RKO (cell line): ENCODE results near the gene UBE2Q1.

Source experiments
- DNase-seq: peaks from one replicate; pipeline ENCODE4 v3.0.0-alpha.2; 2016; ENCODE audit warnings: low spot score

Gene UBE2Q1

DNA sequence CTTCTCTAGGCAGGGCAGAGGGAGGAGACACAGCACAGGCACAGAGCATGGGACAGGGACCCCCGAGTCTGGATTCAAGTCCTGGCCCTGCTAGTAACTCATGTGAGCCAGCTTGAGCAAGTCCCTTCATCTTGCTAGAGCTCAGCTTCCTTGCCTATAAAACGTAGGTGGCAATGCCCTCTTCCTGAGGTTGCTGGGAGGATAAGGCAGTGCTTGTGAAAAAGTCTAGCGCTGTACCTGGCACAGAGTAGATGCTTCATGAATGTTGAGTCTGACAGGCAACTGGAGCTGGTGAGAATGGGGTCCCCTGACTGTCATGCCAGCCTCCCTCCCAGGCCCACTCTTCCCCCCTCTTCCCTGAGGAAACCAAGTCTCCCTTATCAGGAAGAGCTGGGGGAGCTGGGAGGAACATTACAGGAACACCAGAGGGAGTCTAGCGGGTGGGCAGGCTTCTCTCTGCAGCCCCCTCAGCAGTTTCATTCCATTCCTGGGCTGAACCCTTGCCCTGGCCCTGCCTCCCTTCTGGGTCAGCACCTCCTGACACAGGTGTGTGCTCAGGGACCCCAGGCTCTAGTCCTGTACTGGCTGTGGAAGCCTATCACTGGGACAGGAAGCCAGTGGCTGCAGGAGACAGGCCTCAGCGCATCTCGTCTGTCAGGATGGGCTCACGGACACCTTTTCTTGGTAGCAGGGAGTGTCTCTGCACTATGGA is 19.0 kb upstream of the UBE2Q1 start:
- no peak for DNase-seq

DNA sequence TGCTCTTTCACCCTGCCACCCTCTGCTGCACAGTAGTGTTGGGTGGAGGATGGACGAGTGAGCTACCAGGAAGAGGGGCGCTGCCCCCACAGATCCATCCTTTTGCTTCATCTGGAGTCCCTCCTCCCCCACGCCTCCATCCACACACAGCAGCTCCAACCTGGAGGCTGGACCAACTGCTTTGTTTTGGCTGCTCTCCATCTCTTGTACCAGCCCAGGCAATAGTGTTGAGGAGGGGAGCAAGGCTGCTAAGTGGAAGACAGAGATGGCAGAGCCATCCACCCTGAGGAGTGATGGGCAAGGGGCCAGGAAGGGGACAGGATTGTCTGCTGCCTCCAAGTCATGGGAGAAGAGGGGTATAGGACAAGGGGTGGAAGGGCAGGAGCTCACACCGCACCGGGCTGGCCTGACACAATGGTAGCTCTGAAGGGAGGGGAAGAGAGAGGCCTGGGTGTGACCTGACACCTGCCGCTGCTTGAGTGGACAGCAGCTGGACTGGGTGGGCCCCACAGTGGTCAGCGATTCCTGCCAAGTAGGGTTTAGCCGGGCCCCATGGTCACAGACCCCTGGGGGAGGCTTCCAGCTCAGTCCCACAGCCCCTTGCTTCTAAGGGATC is 17.6 kb upstream of the UBE2Q1 start:
- DNase-seq = no peak

DNA sequence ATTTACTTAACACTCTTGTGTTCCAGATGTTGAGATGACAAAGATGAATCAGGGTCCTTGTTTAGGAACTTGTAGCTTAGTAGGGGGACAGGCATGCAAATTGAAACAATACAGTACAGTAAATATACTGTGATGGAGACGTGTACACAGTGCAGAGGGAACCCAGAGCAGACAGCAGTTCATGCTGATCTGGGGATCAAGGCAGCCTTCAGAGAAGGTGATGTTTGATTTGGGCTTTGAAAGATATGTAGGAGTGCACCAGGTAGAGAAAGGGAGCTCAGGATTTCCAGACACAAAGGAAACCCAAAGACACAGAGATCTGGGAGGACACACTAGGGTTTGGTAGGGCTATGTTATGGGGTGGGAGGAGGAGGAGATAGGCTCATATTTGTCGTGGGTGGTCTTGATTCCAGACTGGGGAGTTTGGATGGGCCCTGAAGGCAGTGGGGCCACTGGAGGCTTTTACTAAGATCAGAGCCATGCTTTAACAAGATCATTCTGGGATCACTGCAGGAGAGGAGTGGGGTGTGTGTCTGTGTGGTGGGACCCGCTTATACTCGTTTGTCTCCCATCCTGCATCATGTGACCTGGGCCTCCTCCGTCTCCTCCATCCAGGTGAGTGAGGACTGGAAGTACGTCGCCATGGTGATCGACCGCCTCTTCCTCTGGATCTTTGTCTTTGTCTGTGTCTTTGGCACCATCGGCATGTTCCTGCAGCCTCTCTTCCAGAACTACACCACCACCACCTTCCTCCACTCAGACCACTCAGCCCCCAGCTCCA is 16.9 kb upstream of the UBE2Q1 start:
- no peak for DNase-seq

DNA sequence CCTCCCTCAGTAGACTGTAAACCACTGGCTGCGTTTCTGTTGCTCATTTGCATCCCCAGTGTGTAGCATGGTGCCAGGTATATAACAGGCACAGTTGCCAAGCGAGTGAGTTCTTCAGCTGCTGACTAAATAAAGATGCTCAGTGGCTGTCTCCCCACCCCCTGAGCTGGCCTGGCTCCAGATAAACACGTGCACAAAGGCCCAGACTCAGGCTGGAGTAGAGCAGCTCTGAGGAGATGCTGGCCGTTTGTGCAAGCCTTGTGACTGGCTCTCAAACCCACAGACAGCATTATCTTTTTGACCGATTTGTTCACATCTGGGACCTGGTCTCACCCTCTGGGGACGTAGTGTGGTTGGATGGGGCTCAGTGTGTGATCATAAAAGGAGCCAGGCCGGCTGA is 16.3 kb upstream of the UBE2Q1 start:
- no peak for DNase-seq

DNA sequence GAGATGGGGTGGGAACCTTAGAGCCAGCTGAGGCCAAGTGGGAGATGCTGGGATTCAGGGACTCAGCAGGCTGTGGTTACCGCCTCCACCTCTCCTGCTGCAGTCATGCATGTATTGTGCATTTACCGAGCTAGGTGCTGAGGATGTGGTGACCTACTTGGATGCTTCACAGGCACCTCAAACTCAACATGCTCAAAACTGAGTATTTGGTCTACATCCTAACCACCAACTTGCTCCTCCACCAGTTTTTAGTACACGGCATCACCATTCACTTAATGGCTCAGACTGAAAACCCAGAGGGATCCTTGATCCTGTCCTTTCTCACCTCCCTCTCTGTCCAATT is 14.7 kb upstream of the UBE2Q1 start:
- DNase-seq = no peak

DNA sequence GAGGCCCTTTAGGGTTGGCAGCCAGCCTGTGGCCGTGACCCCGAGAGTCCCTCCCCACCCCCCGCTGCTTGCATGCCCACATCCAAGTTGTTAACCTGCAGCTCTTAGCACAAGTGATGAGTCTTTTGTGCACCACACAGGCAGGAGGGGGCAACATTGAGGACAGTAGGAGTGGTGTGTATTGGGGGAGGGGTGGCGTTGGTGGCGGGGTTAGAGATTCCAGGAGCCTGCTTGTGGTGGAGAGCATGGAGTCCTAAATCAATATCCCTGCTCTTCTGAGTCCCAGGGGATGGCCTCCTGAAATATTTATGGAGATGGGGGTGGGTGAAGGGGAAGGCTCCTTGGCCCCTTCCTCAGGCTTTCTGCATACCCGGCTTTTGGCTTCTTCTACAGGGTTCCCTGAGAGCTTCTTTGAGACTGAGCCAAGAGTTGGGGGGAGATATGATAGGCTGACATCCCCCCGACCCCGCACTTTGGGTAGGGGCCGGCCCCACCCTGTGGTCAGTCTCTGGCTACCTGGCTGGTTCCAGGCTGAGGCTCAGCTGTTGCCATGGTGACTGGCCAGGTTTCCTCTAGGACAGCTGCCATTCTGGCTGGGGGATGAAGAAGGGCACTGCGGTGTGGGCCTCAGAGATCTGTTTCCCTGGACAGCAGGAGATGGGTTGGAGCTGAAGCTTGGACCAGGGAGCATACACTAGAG is 14.2 kb upstream of the UBE2Q1 start:
- no peak for DNase-seq

DNA sequence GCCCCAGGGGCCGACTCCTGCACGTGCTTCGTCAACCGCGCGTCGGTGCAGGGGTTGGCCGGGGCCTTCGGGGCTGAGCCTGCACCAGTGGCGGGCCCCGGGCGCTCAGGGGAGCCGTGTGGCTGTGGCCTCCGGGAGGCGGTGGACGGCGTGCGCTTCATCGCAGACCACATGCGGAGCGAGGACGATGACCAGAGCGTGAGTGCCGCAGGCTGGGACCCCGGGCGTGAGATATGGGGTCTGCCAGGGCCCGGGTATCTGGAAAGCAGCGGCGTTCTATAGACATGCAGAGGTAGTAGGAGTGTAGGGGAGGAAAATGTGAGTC is 13.5 kb upstream of the UBE2Q1 start:
- DNase-seq = no peak

DNA sequence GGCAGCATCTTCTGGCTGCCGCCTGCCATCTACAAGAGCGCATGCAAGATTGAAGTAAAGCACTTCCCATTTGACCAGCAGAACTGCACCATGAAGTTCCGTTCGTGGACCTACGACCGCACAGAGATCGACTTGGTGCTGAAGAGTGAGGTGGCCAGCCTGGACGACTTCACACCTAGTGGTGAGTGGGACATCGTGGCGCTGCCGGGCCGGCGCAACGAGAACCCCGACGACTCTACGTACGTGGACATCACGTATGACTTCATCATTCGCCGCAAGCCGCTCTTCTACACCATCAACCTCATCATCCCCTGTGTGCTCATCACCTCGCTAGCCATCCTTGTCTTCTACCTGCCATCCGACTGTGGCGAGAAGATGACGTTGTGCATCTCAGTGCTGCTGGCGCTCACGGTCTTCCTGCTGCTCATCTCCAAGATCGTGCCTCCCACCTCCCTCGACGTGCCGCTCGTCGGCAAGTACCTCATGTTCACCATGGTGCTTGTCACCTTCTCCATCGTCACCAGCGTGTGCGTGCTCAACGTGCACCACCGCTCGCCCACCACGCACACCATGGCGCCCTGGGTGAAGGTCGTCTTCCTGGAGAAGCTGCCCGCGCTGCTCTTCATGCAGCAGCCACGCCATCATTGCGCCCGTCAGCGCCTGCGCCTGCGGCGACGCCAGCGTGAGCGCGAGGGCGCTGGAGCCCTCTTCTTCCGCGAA is 12.9 kb upstream of the UBE2Q1 start:
- no peak for DNase-seq

DNA sequence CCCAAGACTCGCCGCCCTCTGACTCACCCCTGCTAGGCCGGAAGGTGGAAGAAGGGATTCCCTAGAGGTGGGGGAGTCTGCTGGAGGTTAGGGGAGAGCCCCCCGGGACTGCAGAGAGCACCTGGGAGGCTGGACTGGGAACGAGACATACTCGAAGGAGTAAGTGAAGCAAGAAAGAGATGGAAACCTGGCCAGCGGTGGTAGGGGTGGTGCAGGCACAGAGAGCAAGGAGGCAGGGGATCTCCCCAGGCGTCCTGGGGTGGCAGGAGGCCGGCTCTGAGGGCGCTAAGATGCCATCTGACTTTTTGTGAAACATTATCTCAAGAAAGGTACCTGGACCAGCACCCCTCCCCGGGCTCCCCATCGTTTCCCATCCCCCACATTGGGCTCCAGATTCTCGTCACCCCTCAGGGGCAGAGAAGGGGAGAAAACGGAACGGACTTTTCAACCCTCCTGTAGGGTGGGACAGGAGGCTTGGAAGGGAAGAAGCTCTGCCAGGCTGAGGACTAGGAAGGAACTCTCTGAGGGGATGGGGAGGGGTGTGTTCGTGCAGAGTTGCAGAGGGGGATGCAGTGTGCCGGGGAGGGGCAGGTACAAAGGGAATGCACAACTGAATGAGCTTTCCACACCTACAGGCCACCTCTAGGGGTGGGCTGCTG is 9.8 kb upstream of the UBE2Q1 start:
- DNase-seq = no peak

DNA sequence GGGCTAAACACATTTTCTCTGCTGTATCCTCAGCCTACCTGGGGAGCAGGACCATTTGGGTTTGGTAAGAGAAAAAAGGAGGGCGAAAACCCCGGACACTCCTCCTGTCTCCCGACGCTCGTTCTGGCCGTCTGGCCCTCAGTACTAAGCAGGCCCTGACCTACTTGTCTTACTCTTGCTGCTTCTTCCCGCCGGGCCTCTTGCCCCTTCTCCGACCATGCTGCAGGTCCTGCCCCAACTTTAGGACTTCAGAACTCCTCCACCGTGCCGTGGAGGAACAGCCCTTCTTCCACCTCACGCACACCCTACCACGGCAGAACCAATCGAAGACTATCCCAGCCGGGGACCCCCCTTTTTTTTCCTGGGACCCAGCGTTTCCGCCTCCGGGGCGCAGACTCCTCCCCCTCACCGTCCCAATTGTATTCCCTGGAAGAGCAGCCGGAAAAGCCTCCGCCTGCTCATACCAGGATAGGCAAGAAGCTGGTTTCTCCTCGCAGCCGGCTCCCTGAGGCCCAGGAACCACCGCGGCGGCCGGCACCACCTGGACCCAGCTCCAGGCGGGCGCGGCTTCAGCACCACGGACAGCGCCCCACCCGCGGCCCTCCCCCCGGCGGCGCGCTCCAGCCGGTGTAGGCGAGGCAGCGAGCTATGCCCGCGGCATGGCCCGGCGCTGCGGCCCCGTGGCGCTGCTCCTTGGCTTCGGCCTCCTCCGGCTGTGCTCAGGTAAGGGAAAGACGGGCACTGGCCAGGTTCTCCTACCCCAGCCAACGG is 9.1 kb upstream of the UBE2Q1 start, which contains the start of gene CHRNB2:
Gene CHRNB2, plus strand, starts transcription at position 393 of the 771 bp plus-strand sequence. Its CDS starts 267 bp downstream, at position 660.
- peak; percentile 57 for DNase-seq

DNA sequence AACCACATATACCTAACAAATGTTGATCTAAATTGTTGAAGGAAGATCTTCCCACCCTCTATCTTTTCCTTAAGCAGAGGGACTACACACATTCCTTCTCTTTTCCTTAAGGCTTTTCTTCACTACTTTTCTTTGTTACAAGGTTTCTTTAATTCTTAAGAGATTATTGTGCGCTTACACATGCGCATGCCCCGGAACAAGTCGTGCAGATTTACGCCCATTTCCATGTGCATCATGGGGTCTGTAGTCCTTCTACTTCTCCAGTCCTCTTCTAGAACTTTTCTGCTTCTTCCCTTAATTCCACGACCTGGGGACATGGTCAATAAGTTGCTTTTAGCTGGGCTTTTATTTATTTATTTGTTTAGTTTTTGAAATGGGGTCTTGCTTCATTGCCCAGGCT is 7.4 kb upstream of the UBE2Q1 start:
- no peak for DNase-seq

DNA sequence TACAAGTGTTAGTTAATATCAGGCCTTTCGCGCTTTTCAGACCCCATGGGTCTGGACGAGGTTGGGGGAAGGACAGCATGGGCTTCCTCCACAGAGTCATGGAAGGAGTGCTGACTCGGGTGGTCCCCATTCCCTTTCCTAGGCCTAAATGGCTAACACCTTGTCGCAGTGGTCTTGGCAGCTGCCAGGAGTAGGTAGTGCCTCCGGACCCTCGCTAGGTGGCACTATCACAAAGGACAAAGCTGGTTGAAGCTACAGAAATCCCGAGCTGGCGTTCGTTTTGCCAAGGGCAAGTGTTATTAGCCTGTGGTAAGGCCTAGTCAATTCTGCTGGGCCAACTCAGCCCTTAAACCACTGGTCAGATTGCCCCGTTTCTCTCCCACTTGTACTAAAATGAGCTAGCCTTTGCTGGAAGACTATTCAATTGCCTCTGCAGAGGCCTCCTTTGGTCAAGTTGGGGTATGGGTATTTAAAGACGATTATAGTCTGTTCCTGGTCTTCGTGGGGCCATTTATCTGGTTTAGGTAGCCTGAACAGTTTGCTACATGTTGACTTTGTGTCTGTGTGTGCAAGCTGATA is 1.1 kb upstream of the UBE2Q1 start:
- DNase-seq = peak; percentile 95

DNA sequence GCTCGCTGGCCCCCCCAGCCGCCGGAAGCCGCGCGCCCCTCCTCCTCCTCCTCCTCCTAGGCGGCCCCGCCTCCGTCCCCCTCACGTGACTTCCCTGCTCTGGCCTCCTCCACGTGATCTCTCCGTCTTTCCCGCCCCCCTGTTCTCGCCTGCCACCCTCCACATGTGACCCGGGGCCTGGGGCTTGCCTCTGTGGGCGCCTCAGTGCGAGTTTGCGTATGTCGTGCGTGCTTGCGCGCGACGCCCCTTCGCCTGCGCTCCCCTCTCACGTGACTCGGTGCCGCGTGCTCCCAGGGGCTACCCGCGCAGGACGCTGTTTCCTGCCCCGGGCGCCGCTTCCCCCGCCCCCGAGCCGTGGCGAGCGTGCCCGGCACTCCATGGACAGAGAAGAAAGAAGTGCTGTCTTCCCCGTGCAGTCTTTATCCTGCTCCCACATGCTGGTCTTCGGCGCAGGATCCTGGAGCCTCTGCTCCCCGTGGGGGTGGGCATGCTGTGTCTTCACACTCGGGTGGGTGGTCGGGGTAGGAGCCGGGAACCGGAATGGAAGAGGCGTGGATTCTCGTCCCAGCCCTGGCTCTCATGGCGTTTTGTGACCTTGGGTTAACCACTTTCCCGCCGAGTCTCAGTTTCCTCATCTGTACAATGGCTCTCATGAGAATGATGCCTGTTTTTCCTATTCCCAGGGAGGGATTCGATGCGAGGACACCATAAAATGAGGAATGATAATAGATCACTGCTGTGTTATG is 431 bp upstream of the UBE2Q1 start:
- peak; percentile 99 for DNase-seq

DNA sequence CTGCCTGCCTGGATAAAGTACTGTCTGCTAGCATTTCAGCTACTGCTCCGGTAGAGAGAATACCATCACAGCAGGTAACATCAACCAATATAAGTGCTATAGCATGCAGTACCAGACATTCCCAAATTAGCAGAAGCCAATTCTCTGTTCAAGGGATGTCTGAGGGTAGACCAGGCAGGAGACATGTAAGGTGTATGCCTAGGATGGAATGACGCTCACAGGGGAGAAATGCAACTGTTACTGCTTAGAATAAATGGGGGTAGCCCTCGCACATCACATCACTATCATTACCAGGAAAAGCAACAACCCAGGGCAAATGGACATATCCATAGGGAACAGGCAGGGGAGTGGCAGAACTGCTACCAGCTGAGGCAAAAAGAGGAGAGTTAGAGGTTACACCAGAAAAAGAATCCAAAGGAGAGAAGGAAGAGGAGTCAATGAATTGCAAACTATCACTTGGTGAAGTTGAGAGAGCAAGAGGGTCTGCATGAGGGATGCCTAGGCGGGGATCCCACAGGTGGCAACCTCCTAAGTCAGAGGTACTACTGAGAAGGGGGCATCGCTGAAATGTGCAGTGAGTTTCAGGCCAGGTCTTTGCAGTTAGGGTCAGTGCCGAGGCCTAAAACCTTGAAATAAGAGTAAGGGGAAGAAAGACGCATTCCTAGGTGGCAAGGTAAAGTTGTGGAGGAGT is 1.1 kb downstream of the UBE2Q1 start:
- no peak for DNase-seq

DNA sequence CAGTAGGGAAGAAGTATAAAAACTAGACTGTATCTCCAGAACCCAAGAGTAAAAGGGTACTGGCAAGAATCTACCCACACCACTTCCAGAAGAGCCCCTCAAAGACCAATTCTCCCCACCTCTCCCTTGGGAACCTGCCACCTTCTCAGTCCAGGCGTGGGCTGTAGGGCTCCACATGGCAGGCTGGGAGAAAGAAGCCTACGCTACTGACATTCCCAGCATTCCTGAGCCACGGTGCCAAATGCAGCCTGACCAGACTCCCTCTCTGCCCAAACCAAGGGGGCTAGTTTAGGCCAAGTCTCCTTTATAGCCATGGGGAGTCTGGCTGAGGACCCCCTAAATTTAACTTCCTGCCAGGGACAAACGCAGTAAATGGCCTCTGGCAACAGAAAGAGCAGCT is 2.0 kb downstream of the UBE2Q1 start:
- DNase-seq = peak; percentile 29

DNA sequence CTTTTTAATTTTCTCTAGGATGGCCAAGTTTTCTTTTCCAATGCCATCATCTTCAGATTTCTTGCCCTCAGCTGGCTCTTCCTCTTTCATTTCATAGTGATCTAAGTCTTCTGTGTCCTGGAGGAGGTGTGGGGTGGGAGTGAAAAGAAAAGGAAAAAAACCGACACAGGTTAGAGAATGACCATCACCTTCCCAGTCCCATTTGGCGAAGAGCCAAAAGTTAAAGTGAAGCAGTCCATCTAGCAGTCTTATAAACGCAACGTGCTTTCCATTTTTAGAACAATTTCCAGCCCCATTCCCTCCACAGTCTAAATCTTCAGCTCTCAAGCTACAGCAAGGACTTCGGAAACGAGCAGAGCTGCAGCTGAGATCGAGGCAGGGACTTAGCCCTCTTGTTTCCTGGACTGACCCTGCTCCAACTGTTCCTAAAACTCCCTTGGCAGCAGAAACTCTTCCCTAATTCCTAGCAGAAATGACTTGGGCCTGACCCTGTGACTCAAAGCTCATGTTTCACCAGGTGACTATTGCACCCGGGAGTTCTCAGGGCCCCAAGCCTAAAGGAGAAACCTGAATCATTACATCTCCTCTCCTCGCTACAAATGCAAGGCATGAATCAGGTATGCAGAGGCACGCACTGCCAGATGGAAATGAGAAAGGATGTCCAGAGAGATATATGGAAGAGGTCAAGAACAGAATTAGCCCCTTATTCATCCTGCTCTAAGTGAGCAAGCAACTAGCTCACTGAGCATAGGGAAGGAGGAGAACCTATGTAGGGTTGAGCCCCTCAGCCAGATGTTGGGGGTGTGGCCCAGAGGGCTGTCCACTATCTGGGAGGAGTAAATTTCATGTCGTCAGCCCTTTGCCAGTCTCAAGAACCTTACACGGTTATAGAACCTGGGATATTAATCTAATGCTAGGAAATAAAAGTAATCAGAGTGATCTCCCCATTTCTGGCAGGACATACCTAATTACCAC is 5.1 kb downstream of the UBE2Q1 start:
- DNase-seq = no peak

DNA sequence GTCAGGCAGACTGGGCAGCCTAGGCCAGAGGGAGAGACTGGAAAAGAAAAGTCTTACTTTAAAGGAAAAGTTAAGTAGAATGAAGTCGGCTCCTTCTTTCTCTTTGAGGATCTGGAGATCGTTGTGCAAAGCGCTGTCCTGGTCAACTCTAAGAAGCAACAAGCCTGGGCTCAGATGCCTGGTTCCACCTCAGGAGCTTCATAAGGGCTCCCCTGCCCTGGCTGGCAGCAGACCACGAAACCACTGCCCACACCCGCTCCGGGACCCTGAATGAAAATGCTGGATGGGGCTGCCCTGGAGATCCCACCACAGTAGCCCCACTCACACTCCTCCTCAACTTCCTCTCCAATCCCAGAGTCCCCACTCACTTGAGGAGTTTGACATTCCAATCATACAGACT is 6.4 kb downstream of the UBE2Q1 start:
- no peak for DNase-seq

DNA sequence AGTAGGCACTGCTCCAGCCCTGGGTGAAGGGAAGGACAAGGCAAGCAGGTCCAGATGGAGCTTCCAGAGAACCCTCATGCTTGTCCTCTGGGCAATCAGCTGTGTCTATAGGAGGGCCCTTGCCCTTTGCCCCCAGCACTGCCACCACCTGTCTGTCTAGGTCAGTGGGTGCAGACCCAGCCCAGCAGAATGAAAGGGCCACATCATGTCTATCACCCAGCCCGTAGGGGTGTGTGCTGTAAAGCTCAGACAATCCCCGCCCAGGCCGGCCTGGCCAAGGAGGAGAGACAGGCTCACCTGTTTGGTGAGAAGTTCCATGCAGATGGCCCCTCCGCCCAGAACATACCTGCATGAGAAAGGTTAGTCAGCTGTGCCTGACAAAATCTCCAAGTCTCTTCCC is 7.0 kb downstream of the UBE2Q1 start:
- DNase-seq = no peak
